Bronchial epithelial cell (primary cell): Measurements from ENCODE around the gene PLEKHD1. TPM values are rescaled to one million over a fixed set of nuclear protein-coding genes. Genes with fewer than 3 reads are reported as not detected.

ENCODE experiments used
- DNase-seq: peaks from one replicate; pipeline ENCODE4 v3.0.0-alpha.2; 2010; ENCODE audit warnings: low read depth
- FAIRE-seq: peaks from 2 replicates; lab custom pipeline; 2011; peaks lifted over from hg19 to GRCh38; lab: Jason Lieb, UNC
- H3K27me3 ChIP-seq: 2 replicates; pipeline ENCODE4 v1.5.1; 2011; ENCODE audit warnings: low read length; ENCODE audit not compliant: control insufficient read depth, insufficient read depth
- H3K36me3 ChIP-seq: 2 replicates; pipeline ENCODE4 v1.5.1; 2011; ENCODE audit warnings: low read length; ENCODE audit not compliant: control insufficient read depth, insufficient read depth
- H3K4me3 ChIP-seq: 2 replicates; pipeline ENCODE4 v1.5.1; 2011; ENCODE audit warnings: mild to moderate bottlenecking, low read depth, low read length, control low read depth
- total RNA-seq: library from RNA; depleted of rRNA; stranded (reverse); fragments of >200 nt; gene quantifications from 2 replicates; pipeline ENCODE4 v1.2.1, GENCODE V29; 2014
- TF ChIP-seq, protein P1 (sequence below): IDR thresholded peaks from 2 replicates; pipeline ENCODE4 v1.5.1; 2011; ENCODE audit warnings: mild to moderate bottlenecking, moderate library complexity, low read length, control low read depth, inconsistent platforms; ENCODE audit not compliant: insufficient read depth, severe bottlenecking

Gene PLEKHD1
- total RNA-seq, 1 donor from 2014 or later, result 0.26 TPM

DNA sequence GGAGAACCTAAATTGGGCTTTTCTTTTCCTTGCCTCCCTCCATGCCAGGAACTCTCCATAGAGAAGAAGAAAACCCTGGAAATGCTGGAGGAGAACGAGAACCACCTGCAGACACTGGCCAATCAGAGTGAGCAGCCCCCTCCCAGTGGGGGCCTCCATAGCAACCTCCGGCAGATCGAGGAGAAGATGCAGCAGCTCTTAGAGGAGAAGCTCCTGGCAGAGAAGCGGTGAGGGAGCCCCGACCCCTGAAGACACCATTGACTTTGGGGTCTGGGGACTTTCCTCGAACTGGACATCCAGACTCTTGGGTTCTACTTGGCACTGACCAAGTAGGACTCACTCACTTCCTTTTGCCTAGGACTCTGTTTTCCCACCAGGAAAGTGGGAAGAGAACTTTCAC is 41.4 kb downstream of the PLEKHD1 start:
- DNase-seq (no peak), FAIRE-seq (no peak)
- TF ChIP-seq, protein P1, sequence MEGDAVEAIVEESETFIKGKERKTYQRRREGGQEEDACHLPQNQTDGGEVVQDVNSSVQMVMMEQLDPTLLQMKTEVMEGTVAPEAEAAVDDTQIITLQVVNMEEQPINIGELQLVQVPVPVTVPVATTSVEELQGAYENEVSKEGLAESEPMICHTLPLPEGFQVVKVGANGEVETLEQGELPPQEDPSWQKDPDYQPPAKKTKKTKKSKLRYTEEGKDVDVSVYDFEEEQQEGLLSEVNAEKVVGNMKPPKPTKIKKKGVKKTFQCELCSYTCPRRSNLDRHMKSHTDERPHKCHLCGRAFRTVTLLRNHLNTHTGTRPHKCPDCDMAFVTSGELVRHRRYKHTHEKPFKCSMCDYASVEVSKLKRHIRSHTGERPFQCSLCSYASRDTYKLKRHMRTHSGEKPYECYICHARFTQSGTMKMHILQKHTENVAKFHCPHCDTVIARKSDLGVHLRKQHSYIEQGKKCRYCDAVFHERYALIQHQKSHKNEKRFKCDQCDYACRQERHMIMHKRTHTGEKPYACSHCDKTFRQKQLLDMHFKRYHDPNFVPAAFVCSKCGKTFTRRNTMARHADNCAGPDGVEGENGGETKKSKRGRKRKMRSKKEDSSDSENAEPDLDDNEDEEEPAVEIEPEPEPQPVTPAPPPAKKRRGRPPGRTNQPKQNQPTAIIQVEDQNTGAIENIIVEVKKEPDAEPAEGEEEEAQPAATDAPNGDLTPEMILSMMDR, result no peak
- Histone ChIP-seq H3K27me3 (peaks cover 4% of the 10 kb centered on the region), H3K4me3 (no peak overlapping the region), H3K36me3 (no peaks in the 10 kb centered on the region)

- no peak for FAIRE-seq
- no peak overlapping the region for H3K4me3 ChIP-seq
- no peak for DNase-seq
- peaks cover 1% of the 10 kb centered on the region for H3K27me3 ChIP-seq
- TF ChIP-seq, protein P1, result no peak
- no peaks in the 10 kb centered on the region for H3K36me3 ChIP-seq
These were observed 43.1 kb downstream of the PLEKHD1 start for GRCh38 chr14:69527635-69528034.

DNA sequence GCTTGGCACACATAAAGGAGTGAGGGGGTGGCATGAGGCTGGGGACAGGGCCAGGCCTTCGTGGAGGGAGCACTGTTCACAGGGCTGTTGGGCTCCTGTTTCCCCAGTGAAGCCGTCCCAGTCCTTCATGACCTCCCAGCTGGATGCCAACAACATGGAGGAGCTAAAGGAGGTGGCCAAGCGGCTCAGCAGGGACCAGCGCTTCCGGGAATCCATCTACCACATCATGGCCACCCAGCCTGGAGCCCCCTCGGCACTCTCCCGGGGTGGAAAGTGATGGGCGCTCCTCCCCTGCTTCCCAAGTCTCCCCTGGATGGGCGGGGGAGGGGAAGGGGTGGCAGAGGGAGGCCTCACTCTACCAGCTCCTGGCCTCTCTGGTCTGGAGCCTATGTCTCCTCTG is 43.6 kb downstream of the PLEKHD1 start:
- DNase-seq (no peak), FAIRE-seq (no peak)
- H3K36me3 ChIP-seq, result no peaks in the 10 kb centered on the region
- H3K4me3 ChIP-seq, result no peak overlapping the region
- H3K27me3 ChIP-seq, result peaks cover 2% of the 10 kb centered on the region
- TF ChIP-seq, protein P1, result no peak

GRCh38 chr14:69528930-69529329 is 44.4 kb downstream of the PLEKHD1 start:
- DNase-seq (no peak), FAIRE-seq (no peak)
- Histone ChIP-seq H3K27me3 (peaks cover 3% of the 10 kb centered on the region), H3K36me3 (no peaks in the 10 kb centered on the region), H3K4me3 (no peak overlapping the region)
- TF ChIP-seq, protein P1, result no peak

- Histone ChIP-seq H3K36me3 (no peaks in the 10 kb centered on the region), H3K27me3 (peaks cover 3% of the 10 kb centered on the region), H3K4me3 (no peak overlapping the region)
- DNase-seq (no peak), FAIRE-seq (no peak)
- TF ChIP-seq, protein P1, result no peak
These were observed 45.0 kb downstream of the PLEKHD1 start for GRCh38 chr14:69529563-69529962.

DNA sequence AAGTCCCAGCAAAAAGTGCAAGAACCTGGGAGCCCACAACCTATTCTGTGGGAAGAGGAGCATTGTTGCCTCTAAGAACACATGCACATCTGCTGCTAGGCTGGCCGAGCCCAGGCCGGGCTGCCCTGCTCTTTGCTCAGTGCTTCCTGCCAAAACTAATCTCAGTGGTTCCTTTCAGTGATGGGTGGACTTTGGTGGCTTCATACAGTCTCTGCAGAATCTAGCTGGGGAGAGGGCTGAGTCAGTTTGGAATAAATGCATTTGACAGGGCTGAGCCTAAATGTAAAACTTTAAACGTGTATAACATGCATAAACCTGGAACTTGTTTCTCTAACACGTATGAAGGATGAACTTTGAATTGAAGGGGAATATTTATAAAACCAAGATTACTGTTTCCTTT is 45.6 kb downstream of the PLEKHD1 start:
- Histone ChIP-seq H3K4me3 (no peak overlapping the region), H3K27me3 (peaks cover 3% of the 10 kb centered on the region), H3K36me3 (no peaks in the 10 kb centered on the region)
- DNase-seq (no peak), FAIRE-seq (no peak)
- TF ChIP-seq, protein P1, result no peak
